Measurements from ENCODE around the gene SYT7. TPM values are rescaled to one million over a fixed set of nuclear protein-coding genes. Genes with fewer than 3 reads are reported as not detected.

The SYT7 gene
- total RNA-seq, 1 donor from 2014 or later: 1.3 TPM

GRCh38 chr11:61586792-61587430 is 6.0 kb upstream of the SYT7 start:
- DNase-seq (ENCODE audit: extremely low read depth, low read depth, low spot score): no peak

DNA sequence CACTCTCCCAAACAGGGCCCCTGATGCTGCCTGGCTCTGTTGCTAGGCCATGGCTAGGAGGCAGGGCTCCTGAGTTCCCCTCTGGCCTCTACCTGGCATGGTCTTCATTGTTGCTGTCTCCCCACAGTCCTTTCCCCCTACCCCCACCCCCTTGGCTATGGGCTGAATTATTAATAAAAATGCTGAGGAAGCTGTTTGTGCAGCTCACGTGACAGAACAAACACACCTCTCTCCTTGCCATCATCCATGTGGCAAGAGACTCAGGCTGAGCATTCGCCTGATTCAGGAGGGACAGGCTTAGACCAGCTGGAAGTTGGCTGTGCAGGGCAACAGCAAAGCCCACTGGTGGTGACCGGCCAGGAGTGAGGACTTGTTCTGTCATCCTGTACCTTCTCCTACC is 4.2 kb upstream of the SYT7 start:
- DNase-seq (ENCODE audit: extremely low read depth, low read depth, low spot score): no peak

DNA sequence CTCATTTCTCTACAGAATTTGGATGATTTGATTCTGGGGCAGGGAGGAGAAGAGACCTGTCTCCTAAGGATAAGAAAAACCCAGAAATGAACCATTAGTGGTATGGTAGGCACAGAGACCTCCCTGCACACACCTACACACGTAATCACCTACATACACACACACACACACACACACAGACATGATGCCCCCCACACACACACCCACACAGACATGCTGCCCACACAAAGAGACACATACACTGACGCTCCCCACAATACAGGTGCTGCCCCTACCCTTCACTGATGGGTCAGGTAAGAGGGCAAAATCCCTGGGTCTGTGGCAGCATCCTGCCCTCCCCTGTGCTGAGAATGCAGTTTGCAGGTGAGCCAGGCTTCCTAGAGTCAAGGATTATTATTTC is 1.1 kb upstream of the SYT7 start:
- no peak for DNase-seq (ENCODE audit: extremely low read depth, low read depth, low spot score)

- DNase-seq (ENCODE audit: extremely low read depth, low read depth, low spot score): no peak
These were observed 496 bp downstream of the SYT7 start for GRCh38 chr11:61580271-61580888.

DNA sequence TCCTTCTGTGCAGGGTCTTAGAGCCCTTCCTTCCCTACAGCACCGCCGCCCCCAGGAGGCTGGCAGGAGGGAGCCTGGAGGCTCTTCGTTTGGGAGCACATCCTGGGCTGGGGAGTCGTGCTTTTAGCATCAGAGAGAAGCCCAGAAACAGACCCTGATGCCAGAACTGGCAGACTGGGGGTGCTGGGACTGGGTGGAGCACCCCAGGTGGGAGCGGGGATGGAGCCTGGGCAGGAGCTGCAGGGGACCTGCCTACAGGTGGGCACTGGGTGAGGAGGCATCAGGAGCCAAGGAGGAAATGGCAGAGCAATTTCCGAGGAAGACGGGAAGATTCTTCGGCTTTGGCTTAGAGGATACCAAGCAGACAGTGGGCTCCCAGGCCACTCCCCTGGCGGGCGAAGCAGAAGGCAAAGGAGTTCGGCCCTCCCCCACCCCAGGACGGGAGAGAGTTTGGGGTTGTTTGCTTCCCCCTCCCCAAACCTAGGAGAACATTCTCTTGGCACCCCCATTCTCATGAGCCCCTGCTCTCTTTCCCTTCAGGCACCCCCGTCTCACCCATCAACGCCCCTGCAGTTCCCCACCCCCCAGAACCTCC is 1.1 kb downstream of the SYT7 start:
- DNase-seq (ENCODE audit: extremely low read depth, low read depth, low spot score): no peak

- DNase-seq (ENCODE audit: extremely low read depth, low read depth, low spot score): no peak
These were observed 1.8 kb downstream of the SYT7 start for GRCh38 chr11:61578819-61579675.

DNA sequence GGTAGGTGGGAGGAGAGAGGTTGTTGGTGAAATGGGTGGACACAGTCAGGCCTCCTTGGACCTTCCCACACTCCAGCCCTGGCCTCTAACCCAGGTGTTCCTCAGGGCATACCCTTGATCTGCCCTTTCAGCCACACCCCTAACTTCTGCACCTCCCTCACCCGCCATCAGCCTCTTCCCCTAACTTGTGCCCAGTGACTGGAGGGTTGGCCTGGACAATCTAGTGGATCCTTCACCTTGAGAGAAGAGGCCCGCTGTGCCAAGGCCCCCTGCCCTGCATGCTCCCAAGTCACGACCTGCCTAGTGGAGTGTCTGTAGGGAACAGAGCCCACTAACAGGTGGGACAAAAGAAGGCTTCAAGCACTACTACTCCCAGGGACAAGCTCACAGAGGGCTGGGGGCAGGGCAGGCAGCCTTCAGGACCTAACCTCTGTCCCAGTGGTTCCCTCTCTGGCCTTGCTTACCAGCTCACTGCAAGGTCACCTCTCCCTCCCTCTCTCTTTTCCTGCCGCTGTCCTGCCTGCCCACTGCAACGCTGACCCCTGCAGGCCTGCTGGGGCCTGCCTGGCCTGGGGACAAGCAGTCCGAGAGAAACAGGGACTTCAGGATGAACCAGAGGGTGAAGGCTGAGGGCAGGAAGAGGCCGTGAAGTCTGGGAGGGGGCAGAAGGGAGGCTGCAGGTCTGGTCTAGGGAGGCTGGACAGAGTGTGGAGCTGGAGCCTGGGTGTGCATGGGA is 3.3 kb downstream of the SYT7 start:
- DNase-seq (ENCODE audit: extremely low read depth, low read depth, low spot score): no peak

- DNase-seq (ENCODE audit: extremely low read depth, low read depth, low spot score): no peak
These were observed 4.7 kb downstream of the SYT7 start for GRCh38 chr11:61575886-61576861.

DNA sequence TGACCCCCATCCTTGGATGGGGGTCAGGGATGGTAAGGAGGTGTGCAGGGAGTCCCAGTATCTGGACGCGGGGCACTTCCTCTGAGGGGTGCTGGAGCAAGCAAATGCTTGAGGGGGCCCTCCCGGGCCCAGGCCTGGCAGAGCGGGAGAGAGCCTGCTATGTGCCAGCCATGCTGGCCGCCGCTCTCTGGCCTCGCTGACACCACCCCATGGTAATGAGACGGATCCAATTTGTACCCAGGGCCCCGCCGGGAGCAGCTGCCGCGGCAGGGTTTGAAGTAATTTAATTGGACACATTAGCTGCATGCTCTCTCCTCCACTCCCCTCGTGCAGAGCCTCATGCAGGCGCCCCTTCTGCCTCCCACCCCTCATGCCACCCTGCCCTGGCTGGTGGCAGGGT is 6.3 kb downstream of the SYT7 start:
- no peak for DNase-seq (ENCODE audit: extremely low read depth, low read depth, low spot score)

DNA sequence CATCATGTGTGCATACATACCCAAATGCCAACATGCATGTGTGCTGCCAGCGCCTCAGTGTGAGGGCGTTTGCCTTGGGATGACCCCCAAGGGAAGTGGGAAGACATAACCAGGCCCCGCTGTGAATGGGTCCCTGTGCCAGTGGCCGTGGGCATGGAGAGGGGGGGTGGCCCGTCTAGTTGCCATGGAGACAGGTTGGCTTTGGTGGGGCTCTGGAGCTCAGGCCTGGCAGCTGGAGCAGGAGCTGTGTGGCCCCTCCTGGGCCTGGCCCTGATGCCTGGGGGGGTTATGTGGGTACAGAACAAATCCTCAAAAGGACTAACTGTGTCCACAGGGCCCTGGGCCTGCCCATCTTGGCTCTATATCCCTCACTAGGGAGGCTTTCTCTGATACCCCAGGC is 8.0 kb downstream of the SYT7 start:
- no peak for DNase-seq (ENCODE audit: extremely low read depth, low read depth, low spot score)

- no peak for DNase-seq (ENCODE audit: extremely low read depth, low read depth, low spot score)
These were observed 9.0 kb downstream of the SYT7 start for GRCh38 chr11:61571869-61572268.

DNA sequence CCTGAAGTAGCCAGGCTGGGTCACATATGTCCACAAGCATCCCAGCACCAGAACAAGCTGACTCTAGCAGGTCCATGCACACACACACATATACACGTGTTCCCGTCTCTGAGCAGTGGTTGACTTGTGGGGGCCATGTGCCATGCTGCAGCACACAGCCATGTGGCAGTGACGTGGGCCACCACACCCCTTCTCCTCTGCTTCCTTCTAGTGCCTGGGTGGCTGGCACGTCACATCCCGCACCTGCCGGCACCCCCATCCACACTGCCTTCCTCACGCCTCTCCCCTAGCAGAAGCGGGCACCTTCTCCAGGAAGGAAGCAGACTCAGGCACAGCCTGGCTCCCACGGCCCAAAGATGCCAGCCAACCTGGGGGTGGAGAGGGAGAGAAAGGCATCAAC is 9.5 kb downstream of the SYT7 start:
- DNase-seq (ENCODE audit: extremely low read depth, low read depth, low spot score): no peak

DNA sequence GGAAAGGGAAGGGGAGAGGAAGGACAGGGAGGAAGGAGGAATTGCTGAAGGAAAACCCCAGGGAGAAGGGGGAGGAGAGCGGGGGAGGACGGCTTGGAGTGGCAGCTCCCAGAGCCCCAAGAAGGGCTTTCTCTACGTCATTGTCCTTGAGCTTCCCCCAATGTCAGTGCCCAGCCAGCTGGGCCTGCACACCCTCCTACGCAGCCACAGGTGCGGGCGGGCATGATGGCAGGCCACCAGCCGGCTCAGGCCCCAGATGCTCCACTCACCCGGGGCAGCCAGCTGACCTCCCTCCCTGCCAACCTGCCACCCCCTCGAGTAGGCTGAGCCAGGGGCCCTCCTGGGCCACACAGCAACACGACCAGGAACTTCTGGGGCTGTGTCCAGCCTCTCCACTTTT is 11.2 kb downstream of the SYT7 start:
- no peak for DNase-seq (ENCODE audit: extremely low read depth, low read depth, low spot score)

GRCh38 chr11:61569018-61569417 is 11.9 kb downstream of the SYT7 start:
- no peak for DNase-seq (ENCODE audit: extremely low read depth, low read depth, low spot score)

GRCh38 chr11:61567286-61568061 is 13.4 kb downstream of the SYT7 start:
- peak; percentile 7 for DNase-seq (ENCODE audit: extremely low read depth, low read depth, low spot score)

- DNase-seq (ENCODE audit: extremely low read depth, low read depth, low spot score): no peak
These were observed 15.8 kb downstream of the SYT7 start for GRCh38 chr11:61564936-61565696.

DNA sequence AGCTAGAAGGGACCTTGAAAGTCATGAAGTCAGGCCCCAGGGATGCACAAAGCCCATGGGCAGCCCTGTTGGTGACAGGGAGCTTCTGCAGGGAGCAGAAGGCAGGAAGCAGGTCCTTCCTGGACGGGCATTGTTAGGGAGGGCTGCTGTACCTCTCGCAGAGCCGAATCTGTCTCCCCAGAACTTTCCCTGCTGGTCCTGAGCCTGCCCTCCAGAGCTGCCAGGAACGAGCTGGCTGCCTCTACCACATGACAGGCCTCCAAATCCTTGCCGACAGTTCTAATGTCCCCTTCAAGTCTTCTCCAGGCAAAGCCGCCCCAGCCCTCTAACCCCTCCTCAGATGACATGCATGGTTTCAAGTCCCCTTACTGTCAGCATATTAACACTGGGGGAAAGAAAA is 20.1 kb downstream of the SYT7 start:
- DNase-seq (ENCODE audit: extremely low read depth, low read depth, low spot score): no peak

DNA sequence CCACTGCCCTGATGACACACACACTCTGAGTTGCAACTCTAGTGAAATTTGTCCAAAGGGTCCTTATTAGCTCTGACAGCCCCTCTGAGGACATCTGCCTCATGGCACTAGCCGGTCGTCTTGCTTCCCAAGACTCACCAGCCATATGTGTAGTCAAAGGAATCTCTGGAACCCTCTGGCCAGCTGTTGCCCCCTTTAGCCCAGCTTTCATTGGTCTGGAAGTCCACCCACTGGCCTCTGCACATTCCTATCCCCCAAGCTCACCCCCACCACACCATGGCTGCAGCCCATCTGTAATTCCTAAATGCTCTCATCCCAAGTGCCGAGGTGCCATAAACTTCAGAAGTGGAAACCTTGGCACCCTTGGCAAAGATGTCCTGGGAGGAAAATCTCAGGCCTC is 24.3 kb downstream of the SYT7 start:
- no peak for DNase-seq (ENCODE audit: extremely low read depth, low read depth, low spot score)

All from glomerular endothelial cell (primary cell).